Adipocyte (in vitro differentiated cells): ENCODE measurements around the gene DOCK1.

ENCODE experiments used
- DNase-seq: peaks from one replicate; pipeline ENCODE4 v3.0.0-alpha.2; 2015; ENCODE audit warnings: low read depth
- H3K27me3 ChIP-seq: replicated peaks from 2 replicates; pipeline ENCODE4 v1.7.0; 2013; ENCODE audit warnings: mild to moderate bottlenecking, low read length, moderate library complexity; ENCODE audit not compliant: control insufficient read depth, insufficient read depth
- H3K36me3 ChIP-seq: 2 replicates; pipeline ENCODE4 v1.7.0; 2013; ENCODE audit warnings: low read length, mild to moderate bottlenecking, moderate library complexity; ENCODE audit not compliant: control insufficient read depth, insufficient read depth, severe bottlenecking
- H3K4me1 ChIP-seq: 2 replicates; pipeline ENCODE4 v1.7.0; 2013; ENCODE audit warnings: mild to moderate bottlenecking, low read length, moderate library complexity; ENCODE audit not compliant: control insufficient read depth, insufficient read depth
- H3K4me3 ChIP-seq: 2 replicates; pipeline ENCODE4 v1.7.0; 2013; ENCODE audit warnings: mild to moderate bottlenecking, low read length, moderate library complexity
- H3K9ac ChIP-seq: 2 replicates; pipeline ENCODE4 v1.7.0; 2013; ENCODE audit warnings: mild to moderate bottlenecking, low read length, moderate library complexity
- H3K9me3 ChIP-seq: 2 replicates; pipeline ENCODE4 v1.7.0; 2013; ENCODE audit warnings: mild to moderate bottlenecking, low read length, moderate library complexity; ENCODE audit not compliant: control insufficient read depth

The DOCK1 gene

GRCh38 chr10:127372361-127372760 is 467.1 kb downstream of the DOCK1 start:
- Histone ChIP-seq H3K4me1 (no peaks in the 10 kb centered on the region), H3K27me3 (no peaks in the 10 kb centered on the region), H3K36me3 (peaks cover 34% of the 10 kb centered on the region), H3K4me3 (no peak overlapping the region), H3K9ac (no peak overlapping the region), H3K9me3 (no peaks in the 10 kb centered on the region)
- no peak for DNase-seq

GRCh38 chr10:127374074-127374680 is 468.9 kb downstream of the DOCK1 start:
- Histone ChIP-seq H3K9ac (no peak overlapping the region), H3K4me3 (no peak overlapping the region), H3K9me3 (no peaks in the 10 kb centered on the region), H3K27me3 (no peaks in the 10 kb centered on the region), H3K4me1 (no peaks in the 10 kb centered on the region), H3K36me3 (peaks cover 33% of the 10 kb centered on the region)
- DNase-seq: no peak

GRCh38 chr10:127374901-127375300 is 469.7 kb downstream of the DOCK1 start:
- H3K27me3 ChIP-seq: no peaks in the 10 kb centered on the region
- no peak overlapping the region for H3K9ac ChIP-seq
- no peaks in the 10 kb centered on the region for H3K4me1 ChIP-seq
- no peak for DNase-seq
- no peaks in the 10 kb centered on the region for H3K9me3 ChIP-seq
- peaks cover 33% of the 10 kb centered on the region for H3K36me3 ChIP-seq
- H3K4me3 ChIP-seq: no peak overlapping the region

GRCh38 chr10:127375461-127375860 is 470.2 kb downstream of the DOCK1 start:
- H3K4me3 ChIP-seq: no peak overlapping the region
- no peak overlapping the region for H3K9ac ChIP-seq
- no peak for DNase-seq
- no peaks in the 10 kb centered on the region for H3K9me3 ChIP-seq
- H3K36me3 ChIP-seq: peaks cover 33% of the 10 kb centered on the region
- H3K4me1 ChIP-seq: no peaks in the 10 kb centered on the region
- H3K27me3 ChIP-seq: no peaks in the 10 kb centered on the region

GRCh38 chr10:127376071-127376470 is 470.8 kb downstream of the DOCK1 start:
- Histone ChIP-seq H3K27me3 (no peaks in the 10 kb centered on the region), H3K9ac (no peak overlapping the region), H3K4me1 (no peaks in the 10 kb centered on the region), H3K4me3 (no peak overlapping the region), H3K9me3 (no peaks in the 10 kb centered on the region), H3K36me3 (peaks cover 33% of the 10 kb centered on the region)
- DNase-seq: no peak

GRCh38 chr10:127378628-127379027 is 473.4 kb downstream of the DOCK1 start:
- H3K27me3 ChIP-seq: no peaks in the 10 kb centered on the region
- no peak overlapping the region for H3K9ac ChIP-seq
- no peaks in the 10 kb centered on the region for H3K4me1 ChIP-seq
- no peak for DNase-seq
- H3K9me3 ChIP-seq: no peaks in the 10 kb centered on the region
- H3K4me3 ChIP-seq: no peak overlapping the region
- peaks cover 46% of the 10 kb centered on the region for H3K36me3 ChIP-seq

GRCh38 chr10:127384532-127384931 is 479.3 kb downstream of the DOCK1 start:
- Histone ChIP-seq H3K4me3 (no peak overlapping the region), H3K27me3 (no peaks in the 10 kb centered on the region), H3K9me3 (no peaks in the 10 kb centered on the region), H3K9ac (no peak overlapping the region), H3K4me1 (no peaks in the 10 kb centered on the region), H3K36me3 (peaks cover 25% of the 10 kb centered on the region)
- no peak for DNase-seq

- H3K4me3 ChIP-seq: no peak overlapping the region
- no peaks in the 10 kb centered on the region for H3K9me3 ChIP-seq
- no peak overlapping the region for H3K9ac ChIP-seq
- H3K4me1 ChIP-seq: no peaks in the 10 kb centered on the region
- no peaks in the 10 kb centered on the region for H3K27me3 ChIP-seq
- H3K36me3 ChIP-seq: peaks cover 25% of the 10 kb centered on the region
- no peak for DNase-seq
These were observed 479.8 kb downstream of the DOCK1 start for GRCh38 chr10:127385066-127385465.

GRCh38 chr10:127386606-127387327 is 481.5 kb downstream of the DOCK1 start:
- no peak for DNase-seq
- Histone ChIP-seq H3K4me1 (no peaks in the 10 kb centered on the region), H3K4me3 (no peak overlapping the region), H3K27me3 (no peaks in the 10 kb centered on the region), H3K9ac (no peak overlapping the region), H3K9me3 (no peaks in the 10 kb centered on the region), H3K36me3 (peaks cover 25% of the 10 kb centered on the region)

GRCh38 chr10:127391875-127392274 is 486.6 kb downstream of the DOCK1 start:
- no peak for DNase-seq
- Histone ChIP-seq H3K27me3 (no peaks in the 10 kb centered on the region), H3K9ac (no peak overlapping the region), H3K9me3 (no peaks in the 10 kb centered on the region), H3K36me3 (peaks cover 7% of the 10 kb centered on the region), H3K4me1 (no peaks in the 10 kb centered on the region), H3K4me3 (no peak overlapping the region)

GRCh38 chr10:127392351-127393235 is 487.4 kb downstream of the DOCK1 start:
- peaks cover 7% of the 10 kb centered on the region for H3K36me3 ChIP-seq
- no peaks in the 10 kb centered on the region for H3K27me3 ChIP-seq
- H3K9me3 ChIP-seq: no peaks in the 10 kb centered on the region
- no peaks in the 10 kb centered on the region for H3K4me1 ChIP-seq
- no peak overlapping the region for H3K9ac ChIP-seq
- no peak for DNase-seq
- no peak overlapping the region for H3K4me3 ChIP-seq
